GM12874 (cell line): ENCODE results near the gene SSR2.

ENCODE experiments used
- CTCF ChIP-seq: IDR thresholded peaks from 2 replicates; pipeline ENCODE4 v1.5.1; 2011; ENCODE audit warnings: low read depth, mild to moderate bottlenecking, control low read depth, low read length, moderate library complexity; ENCODE audit not compliant: insufficient read depth

SSR2 gene

GRCh38 chr1:156063997-156064285 is 43.2 kb upstream of the SSR2 start:
- TF ChIP-seq CTCF: no peak

- no peak for TF ChIP-seq CTCF
Observed at GRCh38 chr1:156062189-156062588, 41.4 kb upstream of the SSR2 start.

- no peak for TF ChIP-seq CTCF
Observed at GRCh38 chr1:156060937-156061636, 40.3 kb upstream of the SSR2 start, which contains the start of gene RAB25. RAB25 (plus strand) TSS chr1:156061160; CDS start chr1:156061401, 241 bp downstream.

- TF ChIP-seq CTCF: no peak
Observed at GRCh38 chr1:156056326-156056849, 35.6 kb upstream of the SSR2 start.

DNA sequence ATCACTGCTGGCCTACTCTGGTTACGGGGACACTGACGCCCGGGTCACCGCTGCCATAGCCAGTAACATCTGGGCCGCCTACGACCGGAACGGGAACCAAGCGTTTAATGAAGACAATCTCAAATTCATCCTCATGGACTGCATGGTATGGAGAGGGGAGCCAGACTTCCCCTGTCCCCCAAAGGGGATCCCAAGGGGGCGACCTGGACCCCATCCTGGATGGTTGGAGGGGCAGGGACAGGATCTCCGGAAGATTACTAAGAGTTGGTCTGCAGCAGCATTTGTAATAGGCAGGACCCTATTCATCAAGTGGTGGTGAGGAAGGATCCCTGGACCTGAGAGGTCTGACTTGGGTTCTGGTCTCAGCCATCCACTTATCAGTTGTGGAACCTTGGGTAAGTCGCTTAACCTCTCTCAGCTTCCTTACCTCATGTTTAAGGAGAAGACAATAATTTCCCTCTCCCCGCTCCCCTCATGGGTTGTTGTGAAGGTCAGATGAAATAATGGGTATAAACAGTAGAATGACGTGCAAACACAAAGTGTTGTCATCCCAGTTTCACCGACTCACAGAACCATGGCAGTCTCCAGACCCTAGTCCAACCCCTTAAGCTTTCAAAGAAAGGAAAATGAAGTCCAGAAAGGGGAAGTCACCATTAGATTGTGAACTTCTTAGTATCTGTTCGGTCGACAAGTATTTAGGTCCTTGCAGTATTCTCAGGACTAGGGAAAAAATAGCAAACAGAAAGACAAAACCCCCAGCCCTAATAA is 34.7 kb upstream of the SSR2 start:
- no peak for TF ChIP-seq CTCF

GRCh38 chr1:156054500-156055280 is 33.9 kb upstream of the SSR2 start, which contains the start of gene LAMTOR2:
LAMTOR2 (plus strand) TSS chr1:156054782; CDS start chr1:156054890, 108 bp downstream.
- no peak for TF ChIP-seq CTCF

DNA sequence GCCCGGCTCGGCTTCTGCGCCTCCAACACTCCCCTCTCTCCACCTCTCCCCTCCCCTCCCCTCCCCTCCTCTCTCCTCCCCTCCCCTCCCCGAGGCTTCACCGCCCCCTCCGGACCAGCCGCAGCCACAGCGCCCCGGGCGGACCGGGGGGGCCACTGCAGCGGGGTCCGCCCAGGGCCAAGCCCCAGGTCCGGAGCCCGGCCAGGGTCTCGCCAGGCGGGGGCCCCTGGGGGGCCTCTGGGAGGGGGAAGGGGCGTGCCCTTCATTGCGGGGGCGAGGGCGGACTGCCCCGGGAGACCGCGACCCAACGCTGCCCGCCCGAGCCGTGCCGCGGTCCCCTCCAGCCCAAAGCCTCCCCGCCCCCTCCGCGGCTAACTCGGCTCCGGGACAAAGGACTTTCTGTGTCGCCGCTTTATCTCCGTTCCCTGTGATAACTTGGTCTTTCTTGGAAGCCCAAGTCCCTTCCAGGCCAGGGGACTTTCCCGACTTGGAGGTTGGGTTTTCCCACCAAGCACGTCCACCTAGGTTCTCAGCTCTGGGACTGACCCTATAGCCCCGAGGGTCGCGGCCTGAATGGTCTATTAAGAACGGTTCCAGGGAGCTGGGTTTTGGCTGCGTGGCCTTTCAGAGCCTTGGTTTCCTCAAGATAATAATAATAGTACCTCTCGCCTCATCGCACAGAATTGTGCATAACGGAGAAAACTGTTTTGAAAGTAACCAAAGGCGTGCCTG is 33.2 kb upstream of the SSR2 start, which contains the start of gene UBQLN4:
Gene UBQLN4 (minus strand): TSS at position 31 of the 732 bp plus-strand sequence. CDS start 97 bp downstream, outside the sequence.
- peak; percentile 83 for TF ChIP-seq CTCF
